Measurements from ENCODE around the gene POC1A. TPM values are rescaled to one million over a fixed set of nuclear protein-coding genes. Genes with fewer than 3 reads are reported as not detected.

The POC1A gene
- polyA plus RNA-seq, 1 donor from 2014 or later = 1.3 TPM

DNA sequence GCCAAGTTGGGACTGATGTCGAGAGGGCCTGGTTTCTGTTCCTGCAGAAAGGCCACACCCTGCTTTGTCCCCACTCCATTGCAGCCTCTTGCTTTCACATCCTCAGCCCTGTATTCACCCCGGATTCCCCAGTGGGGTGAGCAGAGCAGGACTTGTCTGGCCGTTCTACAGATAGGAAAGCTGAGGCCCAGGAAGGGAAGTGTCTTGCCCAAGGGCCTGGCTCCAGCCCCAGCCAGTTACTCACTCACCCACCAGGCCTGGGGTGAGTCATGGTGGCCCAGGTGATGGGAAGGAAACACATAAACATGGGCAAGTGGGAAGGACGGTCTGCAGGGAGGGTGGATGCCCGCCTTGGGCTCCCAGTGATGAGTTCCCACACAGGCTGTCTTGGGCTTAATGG, 91.7 kb downstream of the POC1A start:
- H3K27me3 ChIP-seq (ENCODE audit: insufficient read depth, low read depth, low read length) = no peaks in the 10 kb centered on the region
- H3K9me2 ChIP-seq (ENCODE audit: insufficient read depth, low read length) = no peaks in the 10 kb centered on the region
- no peaks in the 10 kb centered on the region for H3K79me2 ChIP-seq (replicated peaks; ENCODE audit: insufficient read depth, low read length)
- H3K9me3 ChIP-seq (ENCODE audit: low read length) = no peaks in the 10 kb centered on the region
- H3K9ac ChIP-seq (ENCODE audit: low read length) = no peak overlapping the region
- H3K36me3 ChIP-seq (ENCODE audit: insufficient read depth, low read length) = no peaks in the 10 kb centered on the region
- H3F3A ChIP-seq (ENCODE audit: insufficient read depth, low read length, poor library complexity, severe bottlenecking) = no peaks in the 10 kb centered on the region
- H2AFZ ChIP-seq (ENCODE audit: low read depth, low read length) = no peak overlapping the region
- no peak overlapping the region for H3K4me3 ChIP-seq (ENCODE audit: low read length)
- no peak overlapping the region for H3K27ac ChIP-seq (ENCODE audit: low read length)
- no peak for TF ChIP-seq EZH2 (IDR thresholded peaks at IDR 0.05; ENCODE audit: borderline replicate concordance, insufficient read depth, low read length, poor library complexity, severe bottlenecking)
- no peak for TF ChIP-seq POLR2AphosphoS5 (IDR thresholded peaks at IDR 0.05)
- no peak for TF ChIP-seq TAF1 (IDR thresholded peaks at IDR 0.05; ENCODE audit: low read depth)
- no peaks in the 10 kb centered on the region for H4K20me1 ChIP-seq (ENCODE audit: insufficient read depth)
- no peak overlapping the region for H3K4me2 ChIP-seq (ENCODE audit: low read length)

- H3F3A ChIP-seq (ENCODE audit: insufficient read depth, low read length, poor library complexity, severe bottlenecking) = no peaks in the 10 kb centered on the region
- no peak overlapping the region for H2AFZ ChIP-seq (ENCODE audit: low read depth, low read length)
- no peak overlapping the region for H3K9ac ChIP-seq (ENCODE audit: low read length)
- no peaks in the 10 kb centered on the region for H3K9me2 ChIP-seq (ENCODE audit: insufficient read depth, low read length)
- no peaks in the 10 kb centered on the region for H3K9me3 ChIP-seq (ENCODE audit: low read length)
- no peaks in the 10 kb centered on the region for H3K27me3 ChIP-seq (ENCODE audit: insufficient read depth, low read depth, low read length)
- TF ChIP-seq TAF1 (IDR thresholded peaks at IDR 0.05; ENCODE audit: low read depth) (no peak), EZH2 (IDR thresholded peaks at IDR 0.05; ENCODE audit: borderline replicate concordance, insufficient read depth, low read length, poor library complexity, severe bottlenecking) (no peak), SMC3 (conservative IDR thresholded peaks at IDR 0.05; ENCODE audit: poor library complexity) (no peak), POLR2AphosphoS5 (IDR thresholded peaks at IDR 0.05) (no peak), EP300 (conservative IDR thresholded peaks at IDR 0.05; ENCODE audit: poor library complexity, severe bottlenecking) (no peak), RAD21 (conservative IDR thresholded peaks at IDR 0.05) (no peak), MXI1 (conservative IDR thresholded peaks at IDR 0.05; ENCODE audit: poor library complexity, severe bottlenecking) (no peak)
- TF ChIP-seq, protein P1, sequence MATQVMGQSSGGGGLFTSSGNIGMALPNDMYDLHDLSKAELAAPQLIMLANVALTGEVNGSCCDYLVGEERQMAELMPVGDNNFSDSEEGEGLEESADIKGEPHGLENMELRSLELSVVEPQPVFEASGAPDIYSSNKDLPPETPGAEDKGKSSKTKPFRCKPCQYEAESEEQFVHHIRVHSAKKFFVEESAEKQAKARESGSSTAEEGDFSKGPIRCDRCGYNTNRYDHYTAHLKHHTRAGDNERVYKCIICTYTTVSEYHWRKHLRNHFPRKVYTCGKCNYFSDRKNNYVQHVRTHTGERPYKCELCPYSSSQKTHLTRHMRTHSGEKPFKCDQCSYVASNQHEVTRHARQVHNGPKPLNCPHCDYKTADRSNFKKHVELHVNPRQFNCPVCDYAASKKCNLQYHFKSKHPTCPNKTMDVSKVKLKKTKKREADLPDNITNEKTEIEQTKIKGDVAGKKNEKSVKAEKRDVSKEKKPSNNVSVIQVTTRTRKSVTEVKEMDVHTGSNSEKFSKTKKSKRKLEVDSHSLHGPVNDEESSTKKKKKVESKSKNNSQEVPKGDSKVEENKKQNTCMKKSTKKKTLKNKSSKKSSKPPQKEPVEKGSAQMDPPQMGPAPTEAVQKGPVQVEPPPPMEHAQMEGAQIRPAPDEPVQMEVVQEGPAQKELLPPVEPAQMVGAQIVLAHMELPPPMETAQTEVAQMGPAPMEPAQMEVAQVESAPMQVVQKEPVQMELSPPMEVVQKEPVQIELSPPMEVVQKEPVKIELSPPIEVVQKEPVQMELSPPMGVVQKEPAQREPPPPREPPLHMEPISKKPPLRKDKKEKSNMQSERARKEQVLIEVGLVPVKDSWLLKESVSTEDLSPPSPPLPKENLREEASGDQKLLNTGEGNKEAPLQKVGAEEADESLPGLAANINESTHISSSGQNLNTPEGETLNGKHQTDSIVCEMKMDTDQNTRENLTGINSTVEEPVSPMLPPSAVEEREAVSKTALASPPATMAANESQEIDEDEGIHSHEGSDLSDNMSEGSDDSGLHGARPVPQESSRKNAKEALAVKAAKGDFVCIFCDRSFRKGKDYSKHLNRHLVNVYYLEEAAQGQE (IDR thresholded peaks at IDR 0.05; ENCODE audit: borderline replicate concordance) = no peak
- TF ChIP-seq, protein P2, sequence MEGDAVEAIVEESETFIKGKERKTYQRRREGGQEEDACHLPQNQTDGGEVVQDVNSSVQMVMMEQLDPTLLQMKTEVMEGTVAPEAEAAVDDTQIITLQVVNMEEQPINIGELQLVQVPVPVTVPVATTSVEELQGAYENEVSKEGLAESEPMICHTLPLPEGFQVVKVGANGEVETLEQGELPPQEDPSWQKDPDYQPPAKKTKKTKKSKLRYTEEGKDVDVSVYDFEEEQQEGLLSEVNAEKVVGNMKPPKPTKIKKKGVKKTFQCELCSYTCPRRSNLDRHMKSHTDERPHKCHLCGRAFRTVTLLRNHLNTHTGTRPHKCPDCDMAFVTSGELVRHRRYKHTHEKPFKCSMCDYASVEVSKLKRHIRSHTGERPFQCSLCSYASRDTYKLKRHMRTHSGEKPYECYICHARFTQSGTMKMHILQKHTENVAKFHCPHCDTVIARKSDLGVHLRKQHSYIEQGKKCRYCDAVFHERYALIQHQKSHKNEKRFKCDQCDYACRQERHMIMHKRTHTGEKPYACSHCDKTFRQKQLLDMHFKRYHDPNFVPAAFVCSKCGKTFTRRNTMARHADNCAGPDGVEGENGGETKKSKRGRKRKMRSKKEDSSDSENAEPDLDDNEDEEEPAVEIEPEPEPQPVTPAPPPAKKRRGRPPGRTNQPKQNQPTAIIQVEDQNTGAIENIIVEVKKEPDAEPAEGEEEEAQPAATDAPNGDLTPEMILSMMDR (IDR thresholded peaks at IDR 0.05; ENCODE audit: poor library complexity, severe bottlenecking) = no peak
- H4K20me1 ChIP-seq (ENCODE audit: insufficient read depth) = no peaks in the 10 kb centered on the region
- H3K4me3 ChIP-seq (ENCODE audit: low read length) = no peak overlapping the region
- H3K79me2 ChIP-seq (replicated peaks; ENCODE audit: insufficient read depth, low read length) = no peaks in the 10 kb centered on the region
- no peaks in the 10 kb centered on the region for H3K36me3 ChIP-seq (ENCODE audit: insufficient read depth, low read length)
- H3K27ac ChIP-seq (ENCODE audit: low read length) = no peak overlapping the region
- no peak overlapping the region for H3K4me2 ChIP-seq (ENCODE audit: low read length)
Observed at GRCh38 chr3:52061121-52061910, 92.9 kb downstream of the POC1A start.

Measured in neural cell (in vitro differentiated cells).